ENCODE data around the gene LNPEP.

LNPEP gene

GRCh38 chr5:96933764-96934707, 1.8 kb upstream of the LNPEP start:
- H3K4me3 ChIP-seq (ENCODE audit: low read length), result peak overlapping the region; percentile 98
- no peaks in the 10 kb centered on the region for H3K36me3 ChIP-seq (ENCODE audit: insufficient read depth, low read length)
- peak overlapping the region; percentile 95 for H2AFZ ChIP-seq (ENCODE audit: low read depth, low read length)
- peaks cover 23% of the 10 kb centered on the region for H3K4me1 ChIP-seq (ENCODE audit: insufficient read depth, low read length)
- no peaks in the 10 kb centered on the region for H3K9me3 ChIP-seq (ENCODE audit: low read length)
- H3K27me3 ChIP-seq (ENCODE audit: insufficient read depth, low read length), result no peaks in the 10 kb centered on the region

- Histone ChIP-seq H3K4me3 (ENCODE audit: low read length) (peak overlapping the region; percentile 98), H3K36me3 (ENCODE audit: insufficient read depth, low read length) (no peaks in the 10 kb centered on the region), H3K4me1 (ENCODE audit: insufficient read depth, low read length) (peaks cover 23% of the 10 kb centered on the region), H3K9me3 (ENCODE audit: low read length) (no peaks in the 10 kb centered on the region), H3K27me3 (ENCODE audit: insufficient read depth, low read length) (no peaks in the 10 kb centered on the region), H2AFZ (ENCODE audit: low read depth, low read length) (peak overlapping the region; percentile 95)
Measured at GRCh38 chr5:96934708-96935558, 947 bp upstream of the LNPEP start.

GRCh38 chr5:96936431-96937320, 796 bp downstream of the LNPEP start:
- Histone ChIP-seq H3K27me3 (ENCODE audit: insufficient read depth, low read length) (no peaks in the 10 kb centered on the region), H3K4me3 (ENCODE audit: low read length) (peak overlapping the region; percentile 98), H3K9me3 (ENCODE audit: low read length) (no peaks in the 10 kb centered on the region), H3K4me1 (ENCODE audit: insufficient read depth, low read length) (peaks cover 23% of the 10 kb centered on the region), H2AFZ (ENCODE audit: low read depth, low read length) (peak overlapping the region; percentile 95), H3K36me3 (ENCODE audit: insufficient read depth, low read length) (no peaks in the 10 kb centered on the region)

GRCh38 chr5:96940586-96940985, 4.7 kb downstream of the LNPEP start:
- Histone ChIP-seq H3K4me1 (ENCODE audit: insufficient read depth, low read length) (peaks cover 15% of the 10 kb centered on the region), H3K4me3 (ENCODE audit: low read length) (no peak overlapping the region), H3K27me3 (ENCODE audit: insufficient read depth, low read length) (no peaks in the 10 kb centered on the region), H2AFZ (ENCODE audit: low read depth, low read length) (no peak overlapping the region), H3K36me3 (ENCODE audit: insufficient read depth, low read length) (no peaks in the 10 kb centered on the region), H3K9me3 (ENCODE audit: low read length) (no peaks in the 10 kb centered on the region)

GRCh38 chr5:96941140-96941539, 5.3 kb downstream of the LNPEP start:
- Histone ChIP-seq H2AFZ (ENCODE audit: low read depth, low read length) (no peak overlapping the region), H3K36me3 (ENCODE audit: insufficient read depth, low read length) (no peaks in the 10 kb centered on the region), H3K27me3 (ENCODE audit: insufficient read depth, low read length) (no peaks in the 10 kb centered on the region), H3K4me1 (ENCODE audit: insufficient read depth, low read length) (peaks cover 15% of the 10 kb centered on the region), H3K4me3 (ENCODE audit: low read length) (no peak overlapping the region), H3K9me3 (ENCODE audit: low read length) (no peaks in the 10 kb centered on the region)

- Histone ChIP-seq H3K9me3 (ENCODE audit: low read length) (no peaks in the 10 kb centered on the region), H2AFZ (ENCODE audit: low read depth, low read length) (no peak overlapping the region), H3K4me1 (ENCODE audit: insufficient read depth, low read length) (peaks cover 9% of the 10 kb centered on the region), H3K36me3 (ENCODE audit: insufficient read depth, low read length) (no peaks in the 10 kb centered on the region), H3K4me3 (ENCODE audit: low read length) (no peak overlapping the region), H3K27me3 (ENCODE audit: insufficient read depth, low read length) (no peaks in the 10 kb centered on the region)
Measured at GRCh38 chr5:96942078-96942477, 6.2 kb downstream of the LNPEP start.

GRCh38 chr5:96942911-96943310, 7.0 kb downstream of the LNPEP start:
- no peaks in the 10 kb centered on the region for H3K9me3 ChIP-seq (ENCODE audit: low read length)
- peaks cover 3% of the 10 kb centered on the region for H3K4me1 ChIP-seq (ENCODE audit: insufficient read depth, low read length)
- no peak overlapping the region for H3K4me3 ChIP-seq (ENCODE audit: low read length)
- no peaks in the 10 kb centered on the region for H3K27me3 ChIP-seq (ENCODE audit: insufficient read depth, low read length)
- no peak overlapping the region for H2AFZ ChIP-seq (ENCODE audit: low read depth, low read length)
- no peaks in the 10 kb centered on the region for H3K36me3 ChIP-seq (ENCODE audit: insufficient read depth, low read length)

- no peak overlapping the region for H2AFZ ChIP-seq (ENCODE audit: low read depth, low read length)
- no peak overlapping the region for H3K4me3 ChIP-seq (ENCODE audit: low read length)
- no peaks in the 10 kb centered on the region for H3K27me3 ChIP-seq (ENCODE audit: insufficient read depth, low read length)
- no peaks in the 10 kb centered on the region for H3K36me3 ChIP-seq (ENCODE audit: insufficient read depth, low read length)
- peaks cover 3% of the 10 kb centered on the region for H3K4me1 ChIP-seq (ENCODE audit: insufficient read depth, low read length)
- H3K9me3 ChIP-seq (ENCODE audit: low read length), result no peaks in the 10 kb centered on the region
Measured at GRCh38 chr5:96943799-96944198, 7.9 kb downstream of the LNPEP start.

- H3K4me1 ChIP-seq (ENCODE audit: insufficient read depth, low read length), result peaks cover 3% of the 10 kb centered on the region
- no peaks in the 10 kb centered on the region for H3K27me3 ChIP-seq (ENCODE audit: insufficient read depth, low read length)
- no peak overlapping the region for H2AFZ ChIP-seq (ENCODE audit: low read depth, low read length)
- H3K36me3 ChIP-seq (ENCODE audit: insufficient read depth, low read length), result no peaks in the 10 kb centered on the region
- H3K4me3 ChIP-seq (ENCODE audit: low read length), result no peak overlapping the region
- H3K9me3 ChIP-seq (ENCODE audit: low read length), result peaks cover 5% of the 10 kb centered on the region
Measured at GRCh38 chr5:96945144-96945897, 9.4 kb downstream of the LNPEP start.

GRCh38 chr5:96946381-96946780, 10.5 kb downstream of the LNPEP start:
- no peak overlapping the region for H2AFZ ChIP-seq (ENCODE audit: low read depth, low read length)
- no peaks in the 10 kb centered on the region for H3K36me3 ChIP-seq (ENCODE audit: insufficient read depth, low read length)
- peaks cover 3% of the 10 kb centered on the region for H3K4me1 ChIP-seq (ENCODE audit: insufficient read depth, low read length)
- H3K9me3 ChIP-seq (ENCODE audit: low read length), result peaks cover 5% of the 10 kb centered on the region
- H3K27me3 ChIP-seq (ENCODE audit: insufficient read depth, low read length), result no peaks in the 10 kb centered on the region
- H3K4me3 ChIP-seq (ENCODE audit: low read length), result no peak overlapping the region

GRCh38 chr5:96952118-96952750, 16.4 kb downstream of the LNPEP start:
- Histone ChIP-seq H3K4me1 (ENCODE audit: insufficient read depth, low read length) (no peaks in the 10 kb centered on the region), H3K9me3 (ENCODE audit: low read length) (peaks cover 5% of the 10 kb centered on the region), H2AFZ (ENCODE audit: low read depth, low read length) (no peak overlapping the region), H3K27me3 (ENCODE audit: insufficient read depth, low read length) (no peaks in the 10 kb centered on the region), H3K36me3 (ENCODE audit: insufficient read depth, low read length) (no peaks in the 10 kb centered on the region), H3K4me3 (ENCODE audit: low read length) (no peak overlapping the region)

Measured in neuron (in vitro differentiated cells).